ENCODE measurements around the gene CEACAM3. TPM values are rescaled to one million over a fixed set of nuclear protein-coding genes. Genes with fewer than 3 reads are reported as not detected.
A peak's percentile ranks its signal among the peaks of the same experiment; 100 is the strongest.

Gene CEACAM3
- total RNA-seq, 1 experiment from 2014 or later = not detected

GRCh38 chr19:41815301-41815700 lies 18.9 kb downstream of the CEACAM3 start:
- POLR2A ChIA-PET = no interaction called here
- Mint-ChIP-seq H3K36me3 (ENCODE audit: insufficient read depth, unreplicated experiment) (no peaks in the 10 kb centered on the region), H3K9me3 (ENCODE audit: unreplicated experiment) (no peaks in the 10 kb centered on the region), H3K27ac (ENCODE audit: unreplicated experiment) (no peak overlapping the region), H3K27me3 (ENCODE audit: insufficient read depth, unreplicated experiment) (peaks cover 13% of the 10 kb centered on the region), H3K4me1 (ENCODE audit: low read depth, unreplicated experiment) (no peaks in the 10 kb centered on the region), H3K4me3 (ENCODE audit: unreplicated experiment) (no peak overlapping the region)
- TF ChIP-seq CTCF (IDR thresholded peaks at IDR 0.05; ENCODE audit: insufficient read depth in 1 of 2, low read depth in 1 of 2, low read length in 1 of 2, severe bottlenecking in 1 of 2, unreplicated experiment in 1 of 2) = no peak
- DNase-seq = no peak
- Histone ChIP-seq H3K9me3 (no peaks in the 10 kb centered on the region), H3K36me3 (ENCODE audit: control insufficient read depth, insufficient read depth, low read length) (no peaks in the 10 kb centered on the region), H3K4me1 (no peaks in the 10 kb centered on the region), H3K27me3 (replicated peaks; ENCODE audit: control insufficient read depth, insufficient read depth, low read length) (no peaks in the 10 kb centered on the region), H3K4me3 (ENCODE audit: low read depth, low read length) (no peak overlapping the region)
- no TSS peak for BruUV-seq (replicated peaks)
- intact Hi-C loops (cut with micrococcal nuclease; ENCODE audit: unreplicated experiment) = no loop called here
- CTCF ChIA-PET = no interaction called here

GRCh38 chr19:41816761-41817160 lies 20.4 kb downstream of the CEACAM3 start:
- no peaks in the 10 kb centered on the region for H3K9me3 Mint-ChIP-seq (ENCODE audit: unreplicated experiment)
- no peak for TF ChIP-seq CTCF (IDR thresholded peaks at IDR 0.05; ENCODE audit: insufficient read depth in 1 of 2, low read depth in 1 of 2, low read length in 1 of 2, severe bottlenecking in 1 of 2, unreplicated experiment in 1 of 2)
- no peak overlapping the region for H3K4me3 ChIP-seq (ENCODE audit: low read depth, low read length)
- H3K36me3 ChIP-seq (ENCODE audit: control insufficient read depth, insufficient read depth, low read length) = no peaks in the 10 kb centered on the region
- no peaks in the 10 kb centered on the region for H3K4me1 Mint-ChIP-seq (ENCODE audit: low read depth, unreplicated experiment)
- H3K4me1 ChIP-seq = no peaks in the 10 kb centered on the region
- no TSS peak for BruUV-seq (replicated peaks)
- DNase-seq = no peak
- H3K27ac Mint-ChIP-seq (ENCODE audit: unreplicated experiment) = no peak overlapping the region
- POLR2A ChIA-PET = no interaction called here
- intact Hi-C loops (cut with micrococcal nuclease; ENCODE audit: unreplicated experiment) = no loop called here
- H3K27me3 Mint-ChIP-seq (ENCODE audit: insufficient read depth, unreplicated experiment) = peaks cover 17% of the 10 kb centered on the region
- H3K27me3 ChIP-seq (replicated peaks; ENCODE audit: control insufficient read depth, insufficient read depth, low read length) = no peaks in the 10 kb centered on the region
- no peaks in the 10 kb centered on the region for H3K36me3 Mint-ChIP-seq (ENCODE audit: insufficient read depth, unreplicated experiment)
- CTCF ChIA-PET = no interaction called here
- no peak overlapping the region for H3K4me3 Mint-ChIP-seq (ENCODE audit: unreplicated experiment)
- no peaks in the 10 kb centered on the region for H3K9me3 ChIP-seq

- no peaks in the 10 kb centered on the region for H3K36me3 Mint-ChIP-seq (ENCODE audit: insufficient read depth, unreplicated experiment)
- H3K27ac Mint-ChIP-seq (ENCODE audit: unreplicated experiment) = no peak overlapping the region
- no peak overlapping the region for H3K4me3 Mint-ChIP-seq (ENCODE audit: unreplicated experiment)
- peak; percentile 66 to 81 for TF ChIP-seq CTCF (IDR thresholded peaks at IDR 0.05; ENCODE audit: insufficient read depth in 1 of 2, low read depth in 1 of 2, low read length in 1 of 2, severe bottlenecking in 1 of 2, unreplicated experiment in 1 of 2)
- ChIA-PET POLR2A (no interaction called here), CTCF (interaction anchor here (0.6 to 1.7 kb wide), 7 partner anchors 23 to 114 kb away, joined by 3 to 20 read pairs (median 4); no protein-coding TSS in a partner anchor)
- H3K9me3 ChIP-seq = no peaks in the 10 kb centered on the region
- no TSS peak for BruUV-seq (replicated peaks)
- no peak overlapping the region for H3K4me3 ChIP-seq (ENCODE audit: low read depth, low read length)
- DNase-seq = peak in 1 of 2 experiments; percentile 75
- intact Hi-C loops (cut with micrococcal nuclease; ENCODE audit: unreplicated experiment) = loop anchor here (1.0 kb wide), 1 partner anchor 26 kb away; no protein-coding TSS in a partner anchor
- H3K9me3 Mint-ChIP-seq (ENCODE audit: unreplicated experiment) = no peaks in the 10 kb centered on the region
- H3K36me3 ChIP-seq (ENCODE audit: control insufficient read depth, insufficient read depth, low read length) = no peaks in the 10 kb centered on the region
- no peaks in the 10 kb centered on the region for H3K27me3 ChIP-seq (replicated peaks; ENCODE audit: control insufficient read depth, insufficient read depth, low read length)
- H3K27me3 Mint-ChIP-seq (ENCODE audit: insufficient read depth, unreplicated experiment) = peaks cover 21% of the 10 kb centered on the region
- H3K4me1 ChIP-seq = no peaks in the 10 kb centered on the region
- H3K4me1 Mint-ChIP-seq (ENCODE audit: low read depth, unreplicated experiment) = no peaks in the 10 kb centered on the region
Observed at GRCh38 chr19:41821003-41821735, 24.8 kb downstream of the CEACAM3 start.

Measured in Caco-2 (cell line).